HUES64 (cell line): ENCODE measurements around the gene MANEAL.
A peak's percentile ranks its signal among the peaks of the same experiment; 100 is the strongest.

Experiments used
- H3K27ac ChIP-seq: 2 replicates; pipeline ENCODE4 v1.7.0; 2013; ENCODE audit warnings: low read depth, low read length, inconsistent platforms
- H3K27me3 ChIP-seq: 2 replicates; pipeline ENCODE4 v1.6.1; 2013; ENCODE audit warnings: mild to moderate bottlenecking, low read length; ENCODE audit not compliant: insufficient read depth
- H3K36me3 ChIP-seq: 2 replicates; pipeline ENCODE4 v1.6.1; 2013; ENCODE audit warnings: mild to moderate bottlenecking, low read length; ENCODE audit not compliant: insufficient read depth
- H3K4me1 ChIP-seq: 2 replicates; pipeline ENCODE4 v1.6.1; 2013; ENCODE audit warnings: mild to moderate bottlenecking, low read length, moderate library complexity; ENCODE audit not compliant: insufficient read depth
- H3K4me3 ChIP-seq: 2 replicates; pipeline ENCODE4 v1.5.1; 2013; ENCODE audit warnings: mild to moderate bottlenecking, low read length, moderate library complexity
- H3K9ac ChIP-seq: 2 replicates; pipeline ENCODE4 v1.6.1; 2013; ENCODE audit warnings: mild to moderate bottlenecking, low read depth, low read length
- H3K9me3 ChIP-seq: 2 replicates; pipeline ENCODE4 v1.6.1; 2013; ENCODE audit warnings: low read depth, low read length; ENCODE audit not compliant: insufficient read depth
- WGBS: fragments of 150-250, 120-280 bp; methylation state at CpG from one replicate; pipeline ENCODE4 v1.1.7; 2013; ENCODE audit warnings: missing lambda C conversion rate; 5-methylcytosine and 5-hydroxymethylcytosine counted together

MANEAL gene

DNA sequence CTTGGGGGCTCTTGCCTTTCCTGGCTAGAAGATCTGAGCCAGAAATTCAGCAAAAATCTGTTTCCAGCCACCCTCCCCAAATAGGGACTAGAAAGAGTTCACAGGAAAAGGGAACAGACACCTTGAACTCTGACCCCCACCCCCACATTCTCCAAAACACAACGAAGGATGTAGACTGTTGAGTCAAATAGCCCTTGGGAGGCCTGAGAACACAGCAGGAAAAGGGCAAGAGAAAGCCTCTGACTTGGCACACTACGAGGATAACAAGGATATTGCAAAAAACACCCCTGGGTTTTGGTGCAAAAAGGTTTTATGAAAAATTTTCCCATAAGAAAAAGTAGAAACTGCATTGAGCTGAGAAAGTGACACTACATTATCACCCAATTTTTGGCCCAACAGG is 16.3 kb downstream of the MANEAL start:
- Histone ChIP-seq H3K27me3 (no peaks in the 10 kb centered on the region), H3K27ac (no peak overlapping the region), H3K9me3 (no peaks in the 10 kb centered on the region), H3K36me3 (peaks cover 40% of the 10 kb centered on the region), H3K4me3 (no peak overlapping the region), H3K9ac (no peak overlapping the region), H3K4me1 (peaks cover 9% of the 10 kb centered on the region; the same call in 1 of the 2 replicates)
- whole genome bisulfite sequencing, result 77% methylated on average over 2 of the region's 2 CpGs

GRCh38 chr1:37811027-37811655 is 17.5 kb downstream of the MANEAL start:
- no peak overlapping the region for H3K9ac ChIP-seq
- no peak overlapping the region for H3K4me3 ChIP-seq
- H3K27me3 ChIP-seq, result no peaks in the 10 kb centered on the region
- H3K4me1 ChIP-seq, result peaks cover 9% of the 10 kb centered on the region; the same call in 1 of the 2 replicates
- no peaks in the 10 kb centered on the region for H3K9me3 ChIP-seq
- peaks cover 39% of the 10 kb centered on the region for H3K36me3 ChIP-seq
- WGBS, result 27% methylated on average over 6 of the region's 7 CpGs
- no peak overlapping the region for H3K27ac ChIP-seq

DNA sequence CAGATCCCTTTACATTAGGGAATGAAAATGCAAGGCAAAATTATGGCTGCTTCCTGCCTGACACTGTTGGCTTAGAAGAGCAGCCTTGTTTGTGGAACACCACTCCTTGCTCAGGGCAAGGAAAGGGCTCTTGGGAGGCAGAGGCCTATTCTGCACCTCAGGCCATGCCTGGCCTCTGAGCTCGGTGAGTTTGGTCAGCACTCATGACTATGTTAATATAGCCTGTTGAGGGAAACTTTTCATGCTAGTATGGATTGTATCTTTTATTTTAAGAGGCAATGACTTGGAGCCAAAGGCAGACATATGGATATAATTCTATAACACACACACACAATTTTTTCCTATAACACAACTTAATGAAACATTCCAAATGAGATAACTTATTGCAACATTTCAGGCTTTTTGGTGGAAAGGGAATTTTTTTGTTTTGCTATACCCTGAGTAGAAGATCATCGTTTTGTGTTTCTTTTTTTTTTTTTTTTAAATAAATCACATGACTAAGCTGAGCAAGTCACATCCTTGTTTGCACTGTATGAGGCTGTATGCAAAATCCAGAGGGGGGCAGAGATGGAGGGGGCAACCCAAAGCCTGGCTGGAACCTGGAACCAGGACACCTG is 20.0 kb downstream of the MANEAL start:
- no peak overlapping the region for H3K4me3 ChIP-seq
- WGBS, result 82% methylated on average over 1 of the region's 2 CpGs
- H3K9ac ChIP-seq, result no peak overlapping the region
- no peaks in the 10 kb centered on the region for H3K27me3 ChIP-seq
- peaks cover 9% of the 10 kb centered on the region; the same call in 1 of the 2 replicates for H3K4me1 ChIP-seq
- H3K9me3 ChIP-seq, result no peaks in the 10 kb centered on the region
- H3K36me3 ChIP-seq, result peaks cover 46% of the 10 kb centered on the region
- no peak overlapping the region for H3K27ac ChIP-seq

GRCh38 chr1:37814252-37814651 is 20.6 kb downstream of the MANEAL start:
- H3K9me3 ChIP-seq, result no peaks in the 10 kb centered on the region
- H3K36me3 ChIP-seq, result peaks cover 48% of the 10 kb centered on the region
- H3K4me1 ChIP-seq, result peaks cover 5% of the 10 kb centered on the region; the same call in 1 of the 2 replicates
- H3K9ac ChIP-seq, result no peak overlapping the region
- H3K27ac ChIP-seq, result no peak overlapping the region
- H3K4me3 ChIP-seq, result no peak overlapping the region
- WGBS, result 93% methylated on average over 7 of the region's 7 CpGs
- no peaks in the 10 kb centered on the region for H3K27me3 ChIP-seq

DNA sequence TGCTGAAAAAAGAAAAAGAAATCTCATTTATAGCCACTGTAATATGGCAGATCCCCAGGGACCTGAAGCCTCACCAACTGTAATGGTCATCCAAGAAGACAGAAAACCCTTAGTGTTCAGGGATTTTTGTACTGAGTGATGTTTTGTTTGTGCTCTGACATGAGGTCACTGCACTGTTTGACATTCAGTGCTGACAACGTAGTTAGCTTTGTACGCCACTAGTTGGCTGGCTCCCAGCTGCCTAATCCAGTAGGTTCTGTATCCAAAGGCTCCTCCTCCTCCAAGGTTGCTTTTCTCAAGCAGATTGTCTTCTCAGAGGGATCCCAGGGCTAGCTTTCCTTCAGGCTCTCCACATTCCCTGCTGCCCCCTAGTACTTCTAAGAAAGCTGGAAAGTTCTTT is 23.8 kb downstream of the MANEAL start:
- Histone ChIP-seq H3K9me3 (no peaks in the 10 kb centered on the region), H3K4me3 (no peak overlapping the region), H3K27me3 (no peaks in the 10 kb centered on the region), H3K36me3 (peaks cover 64% of the 10 kb centered on the region), H3K27ac (0 out of 2 replicates have a peak overlapping the region, but pooled peaks have one; percentile 10), H3K4me1 (no peaks in the 10 kb centered on the region), H3K9ac (no peak overlapping the region)
- 63% methylated on average over 2 of the region's 2 CpGs for WGBS

- Histone ChIP-seq H3K27ac (no peak overlapping the region), H3K36me3 (peaks cover 66% of the 10 kb centered on the region), H3K9me3 (no peaks in the 10 kb centered on the region), H3K27me3 (no peaks in the 10 kb centered on the region), H3K4me3 (no peak overlapping the region), H3K4me1 (no peaks in the 10 kb centered on the region), H3K9ac (no peak overlapping the region)
- 92% methylated on average over 2 of the region's 2 CpGs for WGBS
Observed at GRCh38 chr1:37821481-37821880, 27.8 kb downstream of the MANEAL start.

DNA sequence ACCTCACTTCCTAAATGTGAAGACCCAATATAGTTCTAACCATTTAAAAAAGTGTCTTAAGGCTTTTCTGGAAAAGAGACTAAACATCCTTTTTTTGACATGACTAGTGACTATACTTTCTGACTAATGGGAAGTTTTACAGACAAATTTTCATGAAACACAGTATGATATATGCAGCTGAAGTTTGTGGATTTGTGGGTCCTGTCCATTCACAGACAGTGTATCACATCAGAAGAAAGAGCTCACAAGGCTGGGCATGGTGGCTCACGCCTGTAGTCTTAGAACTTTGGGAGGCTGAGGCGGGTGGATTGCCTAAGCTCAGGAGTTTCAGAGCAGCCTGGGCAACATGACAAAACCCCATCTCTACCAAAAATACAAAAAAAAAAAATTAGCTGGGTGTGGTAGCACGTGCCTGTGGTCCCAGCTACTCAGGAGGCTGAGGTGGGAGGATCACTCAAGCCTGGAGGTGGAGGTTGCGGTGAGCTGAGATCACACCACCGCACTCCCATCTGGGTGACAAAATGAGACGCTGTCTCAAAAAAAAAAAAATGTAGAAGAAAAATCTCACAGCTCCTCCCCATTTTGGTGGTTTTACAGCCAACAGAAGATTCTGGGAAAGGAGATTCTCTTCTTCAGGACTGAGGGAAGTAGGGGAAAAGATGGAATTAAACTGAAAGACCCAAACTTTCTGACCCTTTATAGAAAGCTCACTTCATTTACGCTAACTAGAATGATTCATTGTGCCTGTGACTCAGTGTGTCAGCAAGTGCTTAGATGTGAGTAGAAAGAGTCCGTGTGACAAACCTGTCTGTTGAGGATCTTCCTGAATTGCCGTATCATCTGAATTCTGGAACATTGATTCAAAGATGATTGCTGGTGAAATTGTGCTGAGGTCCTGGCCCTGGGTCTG is 29.5 kb downstream of the MANEAL start:
- H3K4me3 ChIP-seq, result no peak overlapping the region
- WGBS, result 96% methylated on average over 8 of the region's 9 CpGs
- no peak overlapping the region for H3K27ac ChIP-seq
- H3K9ac ChIP-seq, result no peak overlapping the region
- H3K4me1 ChIP-seq, result no peaks in the 10 kb centered on the region
- no peaks in the 10 kb centered on the region for H3K27me3 ChIP-seq
- peaks cover 62% of the 10 kb centered on the region for H3K36me3 ChIP-seq
- no peaks in the 10 kb centered on the region for H3K9me3 ChIP-seq

- Histone ChIP-seq H3K27me3 (no peaks in the 10 kb centered on the region), H3K36me3 (peaks cover 67% of the 10 kb centered on the region), H3K4me3 (no peak overlapping the region), H3K4me1 (no peaks in the 10 kb centered on the region), H3K9me3 (no peaks in the 10 kb centered on the region), H3K27ac (no peak overlapping the region), H3K9ac (no peak overlapping the region)
- WGBS, result 99% methylated on average over 2 of the region's 2 CpGs
Observed at GRCh38 chr1:37824001-37824400, 30.4 kb downstream of the MANEAL start.

DNA sequence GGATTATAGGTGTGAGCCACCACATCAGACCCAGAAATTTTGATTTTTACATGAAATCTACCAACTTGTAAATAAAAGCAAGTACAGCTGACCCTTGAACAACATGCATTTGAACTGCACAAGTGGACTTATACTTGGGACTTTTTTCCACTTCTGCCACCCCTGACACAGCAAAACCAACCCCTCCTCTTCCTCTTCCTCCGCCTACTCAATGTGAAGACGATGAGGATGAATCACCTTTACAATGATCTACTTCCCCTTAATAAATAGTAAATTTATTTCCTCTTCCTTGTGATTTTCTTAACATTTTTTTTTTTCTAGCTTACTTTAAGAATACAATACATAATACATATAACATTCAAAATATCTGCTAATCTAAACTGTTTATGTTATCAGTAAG is 31.9 kb downstream of the MANEAL start:
- Histone ChIP-seq H3K27me3 (no peaks in the 10 kb centered on the region), H3K4me1 (no peaks in the 10 kb centered on the region), H3K9ac (no peak overlapping the region), H3K4me3 (no peak overlapping the region), H3K27ac (no peak overlapping the region), H3K36me3 (peaks cover 63% of the 10 kb centered on the region), H3K9me3 (no peaks in the 10 kb centered on the region)
- WGBS, result 95% methylated on average over 2 of the region's 2 CpGs

DNA sequence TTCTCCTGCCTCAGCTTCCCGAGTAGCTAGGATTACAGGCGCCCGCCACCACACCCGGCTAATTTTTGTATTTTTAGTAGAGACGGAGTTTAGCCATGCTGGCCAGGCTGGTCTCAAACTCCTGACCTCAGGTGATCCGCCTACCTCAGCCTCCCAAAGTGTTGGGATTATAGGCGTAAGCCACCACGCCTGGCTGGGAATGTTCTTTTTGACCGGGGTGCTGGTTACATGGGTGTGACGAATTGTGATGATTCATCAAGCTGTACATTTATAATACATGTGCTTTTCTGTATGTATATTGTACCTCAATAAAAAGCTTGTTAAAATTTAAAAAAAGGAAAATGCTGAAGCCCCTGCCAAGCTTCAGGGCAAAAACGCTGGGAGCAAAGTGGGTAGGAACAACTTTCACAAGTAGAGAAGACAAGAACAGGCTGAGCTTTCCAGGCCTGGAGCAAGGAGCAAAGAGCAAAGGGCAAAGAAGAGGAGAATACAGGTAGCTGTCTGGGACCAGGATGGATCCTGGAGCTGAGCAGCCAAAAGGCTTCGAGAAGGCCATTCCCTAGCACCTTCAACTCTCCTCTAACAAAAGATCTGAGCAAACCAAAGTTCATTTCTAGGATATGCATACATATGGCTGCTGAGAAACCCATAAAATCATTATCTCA is 34.9 kb downstream of the MANEAL start:
- Histone ChIP-seq H3K27me3 (no peaks in the 10 kb centered on the region), H3K9me3 (no peaks in the 10 kb centered on the region), H3K9ac (no peak overlapping the region), H3K36me3 (peaks cover 63% of the 10 kb centered on the region), H3K27ac (no peak overlapping the region), H3K4me3 (no peak overlapping the region), H3K4me1 (no peaks in the 10 kb centered on the region)
- WGBS, result 87% methylated on average over 11 of the region's 12 CpGs

- no peak overlapping the region for H3K9ac ChIP-seq
- peaks cover 75% of the 10 kb centered on the region for H3K36me3 ChIP-seq
- H3K27me3 ChIP-seq, result no peaks in the 10 kb centered on the region
- H3K4me3 ChIP-seq, result no peak overlapping the region
- H3K9me3 ChIP-seq, result no peaks in the 10 kb centered on the region
- 92% methylated on average over 4 of the region's 4 CpGs for WGBS
- no peak overlapping the region for H3K27ac ChIP-seq
- H3K4me1 ChIP-seq, result no peaks in the 10 kb centered on the region
Observed at GRCh38 chr1:37831109-37831508, 37.5 kb downstream of the MANEAL start.
